ENCODE measurements around the gene EPB41L4B. TPM values are rescaled to one million over a fixed set of nuclear protein-coding genes. Genes with fewer than 3 reads are reported as not detected.

Gene EPB41L4B
- total and polyA plus RNA-seq, 2 of the 4 experiments (the other 2 are of a cell fraction) = 0.36 to 0.54 TPM

DNA sequence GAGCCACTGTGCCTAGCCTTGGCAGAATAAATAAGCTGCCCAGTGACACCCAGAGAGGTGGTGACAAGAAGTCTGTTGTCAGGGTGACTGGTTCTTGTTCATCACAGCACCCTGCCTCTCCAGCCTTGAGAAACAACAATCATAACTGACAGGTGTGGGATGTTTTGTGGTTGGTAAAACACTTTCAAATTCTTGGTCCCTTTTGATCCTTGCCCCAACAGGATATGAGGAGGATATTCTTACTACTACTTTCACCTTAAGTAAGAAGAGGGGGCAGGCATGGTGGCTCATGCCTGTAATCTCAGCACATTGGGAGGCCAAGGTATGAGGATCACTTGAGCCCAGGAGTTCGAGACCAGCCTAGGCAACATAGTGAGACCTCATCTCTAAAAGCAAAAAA, 139.6 kb downstream of the EPB41L4B start:
- Histone ChIP-seq H4K5ac (ENCODE audit: low read depth, low read length) (no peak overlapping the region), H3K9ac (ENCODE audit: low read depth, low read length) (no peak overlapping the region), H3K36me3 (ENCODE audit: control insufficient read depth, insufficient read depth, low read length) (no peaks in the 10 kb centered on the region), H2BK15ac (ENCODE audit: low read depth, low read length) (no peak overlapping the region), H3K56ac (ENCODE audit: extremely low read depth, insufficient read depth, low read length) (no peak overlapping the region), H2BK5ac (ENCODE audit: low read depth, low read length, poor library complexity, severe bottlenecking) (no peak overlapping the region), H3K4me1 (ENCODE audit: control insufficient read depth, insufficient read depth, low read length) (no peaks in the 10 kb centered on the region), H3K27ac (ENCODE audit: insufficient read depth, low read length) (no peak overlapping the region), H3K14ac (replicated peaks; ENCODE audit: low read depth, low read length) (no peak overlapping the region), H2AK5ac (ENCODE audit: low read depth, low read length) (no peak overlapping the region), H3K9me3 (ENCODE audit: control insufficient read depth, insufficient read depth, low read length) (no peaks in the 10 kb centered on the region), H3K4me3 (ENCODE audit: insufficient read depth, low read depth, low read length) (no peak overlapping the region), H3K23ac (ENCODE audit: low read depth, low read length) (no peak overlapping the region), H3K27me3 (ENCODE audit: control insufficient read depth, insufficient read depth, low read length) (peaks cover 19% of the 10 kb centered on the region), H3K9me1 (ENCODE audit: insufficient read depth, low read length) (peaks cover 3% of the 10 kb centered on the region; the same call in 1 of the 2 replicates), H2BK20ac (ENCODE audit: low read depth, low read length) (no peak overlapping the region), H2AK9ac (replicated peaks; ENCODE audit: low read depth, low read length, poor library complexity) (no peak overlapping the region), H4K20me1 (ENCODE audit: insufficient read depth, low read length) (no peaks in the 10 kb centered on the region), H2AFZ (replicated peaks; ENCODE audit: low read length, poor library complexity) (no peak overlapping the region), H2BK120ac (ENCODE audit: low read depth, low read length) (no peak overlapping the region), H4K8ac (ENCODE audit: low read depth in 2 of 2, low read length in 2 of 2) (no peak overlapping the region), H3K79me1 (ENCODE audit: low read depth in 1 of 2, low read length in 2 of 2) (no peaks in the 10 kb centered on the region), H3K4ac (ENCODE audit: low read depth, low read length) (no peak overlapping the region), H4K91ac (ENCODE audit: insufficient read depth, low read depth, low read length) (no peak overlapping the region), H3K18ac (ENCODE audit: low read depth, low read length) (no peak overlapping the region), H3K4me2 (ENCODE audit: low read depth, low read length) (no peak overlapping the region)
- intact Hi-C loops (cut with micrococcal nuclease) (loop anchor here (5.0 kb wide), 1 partner anchor 221 kb away; no protein-coding TSS in a partner anchor), dilution Hi-C loops (cut with HindIII; ENCODE audit: low sequenced_read_pairs, unreplicated experiment) (no loop called here), in situ Hi-C loops (cut with MboI; ENCODE audit: low sequenced_read_pairs) (loop anchor here (25.0 kb wide), 1 partner anchor 131 kb away; the partner anchor contains the start of gene EPB41L4B)
- no TSS peak for BruUV-seq (replicated peaks)
- CTCF ChIA-PET = no interaction called here
- ATAC-seq (ENCODE audit: low read depth) (no peak), DNase-seq (no peak)
- no CpG with 5 or more reads among the region's 1 CpG for WGBS, 2 experiments (ENCODE audit: extremely low coverage in 2 of 2, insufficient read length in 1 of 2)
- TF ChIP-seq FOS (IDR thresholded peaks at IDR 0.05; ENCODE audit: low read depth, low read length) (no peak), RCOR1 (IDR thresholded peaks at IDR 0.05; ENCODE audit: insufficient replicate concordance, low read length) (no peak), MAFK (IDR thresholded peaks at IDR 0.05; ENCODE audit: low read depth, low read length) (no peak), SMC3 (IDR thresholded peaks at IDR 0.05; ENCODE audit: low read depth, low read length) (no peak), CHD1 (IDR thresholded peaks at IDR 0.05; ENCODE audit: low read depth, low read length) (no peak), NFE2L2 (IDR thresholded peaks at IDR 0.05; ENCODE audit: low read depth, low read length) (no peak), CEBPB (IDR thresholded peaks at IDR 0.05; ENCODE audit: low read depth, low read length) (no peak), MXI1 (IDR thresholded peaks at IDR 0.05; ENCODE audit: borderline replicate concordance, low read depth, low read length) (no peak), RAD21 (IDR thresholded peaks at IDR 0.05; ENCODE audit: low read length) (no peak), CTCF (conservative IDR thresholded peaks at IDR 0.05; ENCODE audit: low read depth, low read length) (no peak), RFX5 (IDR thresholded peaks at IDR 0.05; ENCODE audit: low read depth, low read length) (no peak)
- TF ChIP-seq, protein P1, sequence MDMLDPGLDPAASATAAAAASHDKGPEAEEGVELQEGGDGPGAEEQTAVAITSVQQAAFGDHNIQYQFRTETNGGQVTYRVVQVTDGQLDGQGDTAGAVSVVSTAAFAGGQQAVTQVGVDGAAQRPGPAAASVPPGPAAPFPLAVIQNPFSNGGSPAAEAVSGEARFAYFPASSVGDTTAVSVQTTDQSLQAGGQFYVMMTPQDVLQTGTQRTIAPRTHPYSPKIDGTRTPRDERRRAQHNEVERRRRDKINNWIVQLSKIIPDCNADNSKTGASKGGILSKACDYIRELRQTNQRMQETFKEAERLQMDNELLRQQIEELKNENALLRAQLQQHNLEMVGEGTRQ (IDR thresholded peaks at IDR 0.05; ENCODE audit: low read depth, low read length) = no peak
- POLR2A ChIA-PET (ENCODE audit: unreplicated experiment) = no interaction called here

All from IMR-90 (cell line).